ENCODE results near the gene COG3. TPM values are rescaled to one million over a fixed set of nuclear protein-coding genes. Genes with fewer than 3 reads are reported as not detected.
A peak's percentile ranks its signal among the peaks of the same experiment; 100 is the strongest.

COG3 gene
- total RNA-seq, 8 experiments from 2014 or later, result 17.6 to 68.7 (median 33.5) TPM

- WGBS, 10 experiments, result 82 to 100% (median 96%) methylated on average over 1 of the region's 1 CpG
- Histone ChIP-seq H3K27ac (no peak overlapping the region), H3K4me1 (replicated peaks in 1 of 2) (no peaks in the 10 kb centered on the region), H3K4me3 (no peak overlapping the region)
- no peak for ATAC-seq (replicated peaks in 6 of 8)
- in situ Hi-C loops (cut with MboI; ENCODE audit: low pct_unique_long_range_greater_than_20kb in 2 of 9, low sequenced_read_pairs in 9 of 9, unreplicated experiment in 9 of 9), result no loop called here
Observed at GRCh38 chr13:45492538-45492937, 27.8 kb downstream of the COG3 start.

- no peaks in the 10 kb centered on the region for H3K4me1 ChIP-seq (replicated peaks in 1 of 2)
- ATAC-seq (replicated peaks in 6 of 8), result no peak
- no peak overlapping the region for H3K27ac ChIP-seq
- H3K4me3 ChIP-seq, result no peak overlapping the region
- in situ Hi-C loops (cut with MboI; ENCODE audit: low pct_unique_long_range_greater_than_20kb in 2 of 9, low sequenced_read_pairs in 9 of 9, unreplicated experiment in 9 of 9), result no loop called here
- WGBS, 10 experiments, result 0 to 100% (median 93%) methylated on average over 1 to 7 of the region's 7 CpGs; no CpG with 5 or more reads in 3 of the 10 experiments
Observed at GRCh38 chr13:45496942-45497341, 32.2 kb downstream of the COG3 start.

GRCh38 chr13:45500492-45501174, 35.9 kb downstream of the COG3 start:
- peak in 2 of 8 experiments; percentile 70 to 83 for ATAC-seq (replicated peaks in 6 of 8)
- 12 to 100% (median 84%) methylated on average over 1 to 4 of the region's 4 CpGs for WGBS, 10 experiments
- Histone ChIP-seq H3K27ac (no peak overlapping the region), H3K4me3 (no peak overlapping the region), H3K4me1 (replicated peaks in 1 of 2) (no peaks in the 10 kb centered on the region)
- in situ Hi-C loops (cut with MboI; ENCODE audit: low pct_unique_long_range_greater_than_20kb in 2 of 9, low sequenced_read_pairs in 9 of 9, unreplicated experiment in 9 of 9), result loop anchor here in 1 of 9 experiments (25.0 kb wide), 1 partner anchor 512 kb away; no protein-coding TSS in a partner anchor

- no peak overlapping the region for H3K4me3 ChIP-seq
- in situ Hi-C loops (cut with MboI; ENCODE audit: low pct_unique_long_range_greater_than_20kb in 2 of 9, low sequenced_read_pairs in 9 of 9, unreplicated experiment in 9 of 9), result loop anchor here in 1 of 9 experiments (25.0 kb wide), 1 partner anchor 511 kb away; no protein-coding TSS in a partner anchor
- ATAC-seq (replicated peaks in 6 of 8), result no peak
Observed at GRCh38 chr13:45501175-45501526, 36.4 kb downstream of the COG3 start.

GRCh38 chr13:45503658-45504057, 38.9 kb downstream of the COG3 start:
- H3K4me3 ChIP-seq, result no peak overlapping the region
- H3K27ac ChIP-seq, result no peak overlapping the region
- in situ Hi-C loops (cut with MboI; ENCODE audit: low pct_unique_long_range_greater_than_20kb in 2 of 9, low sequenced_read_pairs in 9 of 9, unreplicated experiment in 9 of 9), result loop anchor here in 1 of 9 experiments (25.0 kb wide), 1 partner anchor 509 kb away; no protein-coding TSS in a partner anchor
- ATAC-seq (replicated peaks in 6 of 8), result no peak
- no peaks in the 10 kb centered on the region for H3K4me1 ChIP-seq (replicated peaks in 1 of 2)

More at GRCh38 chr13:45501175-45501526, 36.4 kb downstream of the COG3 start:
- Histone ChIP-seq H3K27ac (no peak overlapping the region), H3K4me1 (replicated peaks in 1 of 2) (no peaks in the 10 kb centered on the region)
- WGBS, 10 experiments, result 55 to 100% (median 100%) methylated on average over 1 of the region's 1 CpG; no CpG with 5 or more reads in 4 of the 10 experiments

GRCh38 chr13:45506811-45507210, 42.1 kb downstream of the COG3 start:
- no peak overlapping the region for H3K27ac ChIP-seq
- in situ Hi-C loops (cut with MboI; ENCODE audit: low pct_unique_long_range_greater_than_20kb in 2 of 9, low sequenced_read_pairs in 9 of 9, unreplicated experiment in 9 of 9), result loop anchor here in 1 of 9 experiments (25.0 kb wide), 1 partner anchor 505 kb away; no protein-coding TSS in a partner anchor
- 67 to 100% (median 100%) methylated on average over 1 to 4 of the region's 6 CpGs; no CpG with 5 or more reads in 2 of the 10 experiments for WGBS, 10 experiments

GRCh38 chr13:45508776-45509175, 44.0 kb downstream of the COG3 start:
- ATAC-seq (replicated peaks in 6 of 8), result no peak
- in situ Hi-C loops (cut with MboI; ENCODE audit: low pct_unique_long_range_greater_than_20kb in 2 of 9, low sequenced_read_pairs in 9 of 9, unreplicated experiment in 9 of 9), result loop anchor here in 1 of 9 experiments (25.0 kb wide), 1 partner anchor 504 kb away; no protein-coding TSS in a partner anchor
- no peak overlapping the region for H3K4me3 ChIP-seq
- no peak overlapping the region for H3K27ac ChIP-seq
- WGBS, 10 experiments, result 52 to 100% (median 92%) methylated on average over 2 to 7 of the region's 7 CpGs
- no peaks in the 10 kb centered on the region for H3K4me1 ChIP-seq (replicated peaks in 1 of 2)

More at GRCh38 chr13:45506811-45507210, 42.1 kb downstream of the COG3 start:
- ATAC-seq (replicated peaks in 6 of 8), result no peak
- Histone ChIP-seq H3K4me1 (replicated peaks in 1 of 2) (no peaks in the 10 kb centered on the region), H3K4me3 (no peak overlapping the region)

- Histone ChIP-seq H3K27ac (no peak overlapping the region), H3K4me1 (replicated peaks in 1 of 2) (no peaks in the 10 kb centered on the region), H3K4me3 (no peak overlapping the region)
- WGBS, 10 experiments, result 80 to 100% (median 100%) methylated on average over 1 to 3 of the region's 3 CpGs; no CpG with 5 or more reads in 1 of the 10 experiments
- peak in 1 of 8 experiments; percentile 10 for ATAC-seq (replicated peaks in 6 of 8)
- in situ Hi-C loops (cut with MboI; ENCODE audit: low pct_unique_long_range_greater_than_20kb in 2 of 9, low sequenced_read_pairs in 9 of 9, unreplicated experiment in 9 of 9), result loop anchor here in 1 of 9 experiments (25.0 kb wide), 1 partner anchor 502 kb away; no protein-coding TSS in a partner anchor
Observed at GRCh38 chr13:45510672-45511071, 45.9 kb downstream of the COG3 start.

GRCh38 chr13:45511310-45512097, 46.8 kb downstream of the COG3 start:
- in situ Hi-C loops (cut with MboI; ENCODE audit: low pct_unique_long_range_greater_than_20kb in 2 of 9, low sequenced_read_pairs in 9 of 9, unreplicated experiment in 9 of 9), result loop anchor here in 1 of 9 experiments (25.0 kb wide), 1 partner anchor 501 kb away; no protein-coding TSS in a partner anchor

GRCh38 chr13:45512098-45512496, 47.4 kb downstream of the COG3 start:
- WGBS, 10 experiments, result 0 to 100% (median 80%) methylated on average over 1 of the region's 1 CpG; no CpG with 5 or more reads in 3 of the 10 experiments
- in situ Hi-C loops (cut with MboI; ENCODE audit: low pct_unique_long_range_greater_than_20kb in 2 of 9, low sequenced_read_pairs in 9 of 9, unreplicated experiment in 9 of 9), result loop anchor here in 1 of 9 experiments (25.0 kb wide), 1 partner anchor 500 kb away; no protein-coding TSS in a partner anchor
- H3K4me1 ChIP-seq (replicated peaks in 1 of 2), result no peaks in the 10 kb centered on the region
- H3K4me3 ChIP-seq, result no peak overlapping the region
- H3K27ac ChIP-seq, result no peak overlapping the region
- ATAC-seq (replicated peaks in 6 of 8), result no peak

More at GRCh38 chr13:45511310-45512097, 46.8 kb downstream of the COG3 start:
- ATAC-seq (replicated peaks in 6 of 8), result peak; percentile 46 to 78 (median 66)
- Histone ChIP-seq H3K4me3 (no peak overlapping the region), H3K27ac (no peak overlapping the region), H3K4me1 (replicated peaks in 1 of 2) (no peaks in the 10 kb centered on the region)
- whole genome bisulfite sequencing, 10 experiments, result 0 to 100% (median 78%) methylated on average over 1 to 3 of the region's 3 CpGs; no CpG with 5 or more reads in 2 of the 10 experiments

GRCh38 chr13:45516757-45517156, 52.0 kb downstream of the COG3 start:
- in situ Hi-C loops (cut with MboI; ENCODE audit: low pct_unique_long_range_greater_than_20kb in 2 of 9, low sequenced_read_pairs in 9 of 9, unreplicated experiment in 9 of 9), result loop anchor here in 1 of 9 experiments (25.0 kb wide), 1 partner anchor 496 kb away; no protein-coding TSS in a partner anchor
- Histone ChIP-seq H3K4me1 (replicated peaks in 1 of 2) (no peaks in the 10 kb centered on the region), H3K4me3 (no peak overlapping the region), H3K27ac (no peak overlapping the region)
- 84 to 100% (median 92%) methylated on average over 2 of the region's 2 CpGs; no CpG with 5 or more reads in 2 of the 10 experiments for WGBS, 10 experiments
- no peak for ATAC-seq (replicated peaks in 6 of 8)

- Histone ChIP-seq H3K4me3 (no peak overlapping the region), H3K27ac (no peak overlapping the region), H3K4me1 (replicated peaks in 1 of 2) (no peaks in the 10 kb centered on the region)
- WGBS, 10 experiments, result 80 to 100% (median 94%) methylated on average over 1 to 4 of the region's 4 CpGs; no CpG with 5 or more reads in 1 of the 10 experiments
- no peak for ATAC-seq (replicated peaks in 6 of 8)
- in situ Hi-C loops (cut with MboI; ENCODE audit: low pct_unique_long_range_greater_than_20kb in 2 of 9, low sequenced_read_pairs in 9 of 9, unreplicated experiment in 9 of 9), result loop anchor here in 1 of 9 experiments (25.0 kb wide), 1 partner anchor 494 kb away; no protein-coding TSS in a partner anchor
Observed at GRCh38 chr13:45518525-45519245, 53.9 kb downstream of the COG3 start.
